Tongue (tissue), 2 donors: ENCODE results near the gene MRPS27. TPM values are rescaled to one million over a fixed set of nuclear protein-coding genes. Genes with fewer than 3 reads are reported as not detected.

ENCODE experiments used
- DNase-seq: peaks from one replicate; pipeline ENCODE4 v3.0.0-alpha.2; 2015
- total RNA-seq: library from RNA; depleted of rRNA; stranded (reverse); fragments of >200 nt; gene quantifications from one replicate; pipeline ENCODE4 v1.2.3, GENCODE V29; 2014

MRPS27 gene
- total RNA-seq, 1 donor from 2014 or later, result 59.3 TPM

DNA sequence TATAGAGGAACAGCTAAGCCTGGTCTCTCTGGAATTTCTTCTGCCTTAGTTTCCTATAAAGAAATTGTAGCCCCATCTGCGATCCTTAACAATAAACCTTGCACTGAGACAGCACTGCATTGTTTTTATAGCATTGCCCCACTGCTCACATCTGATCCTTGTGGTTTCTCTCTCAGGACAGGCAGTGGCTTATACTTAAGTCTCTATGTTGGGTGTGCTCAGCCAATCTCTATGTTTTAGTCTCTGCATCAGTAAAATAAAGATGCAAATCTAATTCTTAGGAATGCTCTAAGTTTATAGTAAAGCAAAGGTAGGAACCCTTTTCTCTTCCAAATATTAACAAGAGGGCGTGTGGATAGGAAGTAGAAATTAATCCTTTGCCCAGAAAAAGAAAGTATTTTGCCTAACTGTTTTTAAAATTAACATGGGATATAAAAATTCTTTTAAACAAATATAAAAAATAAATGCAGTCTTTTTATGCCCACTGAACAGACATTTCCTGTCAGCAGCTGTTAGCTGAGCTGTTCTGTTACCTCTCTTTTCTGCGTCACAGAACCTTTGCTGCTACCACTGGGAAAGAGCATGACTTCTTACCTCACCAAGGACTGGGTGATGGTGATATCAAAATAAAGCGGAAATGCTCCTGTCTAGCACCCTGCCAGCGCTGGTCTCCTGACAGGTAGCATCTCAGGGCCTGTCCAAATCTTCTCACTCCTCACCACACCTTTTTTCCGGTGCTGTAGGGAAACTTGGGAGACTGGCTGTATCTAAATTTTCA lies 29.5 kb downstream of the MRPS27 start:
- DNase-seq, result no peak

DNA sequence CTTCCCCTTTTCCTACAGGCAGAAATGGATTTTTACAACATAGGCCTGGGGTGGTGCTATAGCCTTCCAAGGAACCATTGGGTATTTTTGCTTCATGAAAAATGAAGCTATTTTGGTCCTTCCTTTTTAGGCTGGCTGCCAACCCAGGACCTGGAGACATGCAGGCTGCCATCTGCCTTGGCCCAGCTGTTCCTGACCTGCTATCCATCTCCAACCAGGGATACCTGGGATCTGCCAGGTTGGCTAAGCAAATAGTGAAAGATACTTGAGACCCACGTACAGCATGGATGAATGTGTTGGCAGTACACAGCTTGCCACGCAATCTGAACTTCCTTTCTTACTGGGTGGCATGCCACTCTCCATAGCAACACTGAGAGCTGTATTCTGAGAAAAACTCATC lies 31.1 kb downstream of the MRPS27 start:
- peak; percentile 31 for DNase-seq

GRCh38 chr5:72286798-72287197 lies 33.2 kb downstream of the MRPS27 start:
- DNase-seq, result no peak

DNA sequence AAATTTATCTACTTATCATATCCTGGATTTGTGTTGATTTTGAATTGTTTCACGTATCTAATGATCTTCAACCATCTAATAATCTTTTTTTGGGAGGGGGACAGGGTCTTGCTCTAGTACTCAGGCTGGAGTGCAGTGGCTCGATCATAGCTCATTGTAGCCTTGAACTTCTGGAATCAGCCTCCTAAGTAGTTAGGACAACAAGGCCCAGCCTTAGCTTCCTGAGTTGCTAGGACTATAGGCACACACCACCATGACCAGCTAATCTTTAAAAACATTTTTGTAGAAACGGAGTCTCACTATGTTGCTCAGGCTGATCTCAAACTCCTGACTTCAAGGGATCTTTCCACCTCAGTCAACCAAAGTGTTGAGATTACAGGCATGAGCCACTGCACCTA lies 34.6 kb downstream of the MRPS27 start:
- DNase-seq, result no peak

DNA sequence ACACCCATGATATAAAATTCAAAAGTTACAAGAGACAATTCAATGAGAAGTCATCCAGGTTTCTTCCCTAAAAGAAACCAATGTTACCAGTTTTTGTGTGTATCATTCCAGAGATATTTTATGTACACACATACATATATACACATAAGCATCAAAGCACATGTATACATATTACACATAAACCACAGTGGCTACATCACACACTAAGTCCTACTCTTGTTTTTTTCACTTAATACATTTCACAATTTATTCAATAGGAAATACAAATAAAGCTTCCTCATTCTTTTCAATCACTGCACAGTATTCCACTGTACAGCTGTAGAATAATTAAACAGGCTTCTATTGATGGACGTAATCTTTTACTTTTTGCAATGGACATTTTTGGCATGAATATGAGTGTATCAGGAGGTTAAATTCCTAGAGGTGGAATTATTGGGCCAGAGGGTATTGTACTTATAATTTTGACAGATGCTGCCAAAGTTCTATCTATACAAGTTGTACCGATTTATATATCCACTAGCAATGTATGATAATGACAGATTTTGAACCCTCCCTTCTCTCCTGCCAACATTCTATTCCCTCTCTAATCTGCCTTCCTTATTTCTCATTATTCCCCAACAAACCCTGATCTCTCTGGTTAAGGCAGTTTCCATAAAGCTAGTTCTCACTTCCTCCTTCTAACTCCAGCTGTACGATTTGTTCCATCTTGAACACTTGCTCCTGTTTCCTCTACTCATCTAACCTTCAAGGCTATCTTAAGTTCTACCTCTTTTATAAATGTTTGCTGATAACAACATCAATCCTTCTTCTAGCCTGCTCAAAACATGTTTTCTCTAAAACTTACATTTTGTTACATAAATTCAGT lies 35.2 kb downstream of the MRPS27 start:
- no peak for DNase-seq

GRCh38 chr5:72283358-72283757 lies 36.7 kb downstream of the MRPS27 start:
- DNase-seq, result no peak

DNA sequence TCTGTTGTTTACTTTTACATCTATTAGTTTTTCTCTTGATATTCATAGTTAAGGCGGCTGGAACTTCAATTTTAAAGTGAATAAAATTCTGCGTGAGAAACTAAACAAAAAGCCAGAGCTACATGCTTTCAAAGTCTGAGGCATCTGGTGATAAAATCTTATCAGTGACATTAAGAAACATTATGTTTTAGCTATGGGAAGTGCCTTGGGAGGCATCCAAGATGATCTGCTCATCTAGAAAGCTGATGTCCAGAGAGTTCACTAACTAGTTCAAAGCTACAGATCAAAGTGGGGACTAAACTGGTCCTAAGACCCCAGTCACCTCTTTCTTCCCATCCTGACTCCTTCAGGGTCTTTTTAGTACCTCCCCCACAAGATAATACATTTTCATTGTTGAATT lies 37.2 kb downstream of the MRPS27 start:
- no peak for DNase-seq

GRCh38 chr5:72281764-72282499 lies 38.1 kb downstream of the MRPS27 start:
- peak; percentile 59 for DNase-seq

DNA sequence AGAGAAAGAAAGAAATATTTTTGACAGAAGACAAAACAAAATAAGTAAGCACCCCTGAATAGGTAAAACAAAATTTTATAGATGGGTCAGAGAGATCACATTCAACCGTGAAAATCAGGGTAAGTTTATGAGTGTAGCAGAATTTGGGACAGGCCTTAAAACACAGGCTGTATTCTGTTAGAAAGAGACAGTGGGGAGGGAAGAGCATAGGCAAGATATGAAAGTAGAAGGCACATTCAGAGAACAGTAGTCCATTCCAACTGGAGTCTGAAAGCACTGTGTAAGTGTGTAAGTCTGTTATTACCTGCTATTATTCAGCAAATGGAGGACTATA lies 38.6 kb downstream of the MRPS27 start:
- DNase-seq, result no peak

DNA sequence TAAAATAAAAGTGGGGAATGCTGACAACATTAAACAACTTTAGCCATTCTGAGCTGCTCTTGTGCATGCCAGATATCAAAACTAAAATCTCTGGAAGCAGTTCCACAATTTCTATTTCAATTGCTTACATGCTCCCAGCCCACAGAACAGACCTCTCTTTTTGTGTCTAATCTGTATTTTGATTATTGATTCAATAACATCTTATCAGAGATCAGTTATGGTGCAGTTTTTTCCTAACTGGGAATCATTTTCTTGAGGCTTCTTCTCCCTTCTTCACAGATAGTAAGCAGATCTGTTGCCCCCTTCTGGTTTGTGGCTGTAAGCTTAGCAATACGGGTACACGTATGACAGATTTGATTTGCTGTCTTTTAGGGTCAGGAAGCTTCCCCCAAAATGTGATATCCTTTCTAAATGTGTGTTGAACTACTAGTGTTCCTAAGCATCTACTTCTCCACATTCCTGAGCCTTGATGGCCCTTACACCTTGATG lies 39.4 kb downstream of the MRPS27 start:
- DNase-seq, result peak; percentile 43

DNA sequence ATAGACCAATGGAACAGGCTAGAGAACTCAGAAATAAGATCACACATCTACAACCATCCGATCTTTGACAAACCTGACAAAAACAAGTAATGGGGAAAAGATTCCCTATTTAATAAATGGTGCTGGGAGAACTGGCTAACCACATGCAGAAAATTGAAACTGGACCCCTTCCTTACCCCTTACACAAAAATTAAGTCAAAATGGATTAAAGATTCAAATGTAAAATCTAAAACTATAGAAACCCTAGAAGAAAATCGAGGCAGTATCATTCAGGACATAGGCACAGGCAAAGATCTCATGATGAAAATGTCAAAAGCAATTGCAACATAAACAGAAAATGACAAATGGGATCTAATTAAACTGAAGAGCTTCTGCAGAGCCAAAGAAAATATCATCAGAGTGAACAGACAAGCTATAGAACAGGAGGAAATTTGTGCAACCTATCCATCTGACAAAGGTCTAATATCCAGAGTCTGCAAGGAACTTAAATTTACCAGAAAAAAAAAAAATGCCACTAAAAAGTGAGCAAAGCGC lies 43.8 kb downstream of the MRPS27 start:
- DNase-seq, result no peak

GRCh38 chr5:72273547-72273946 lies 46.5 kb downstream of the MRPS27 start:
- no peak for DNase-seq

GRCh38 chr5:72272398-72272797 lies 47.6 kb downstream of the MRPS27 start:
- no peak for DNase-seq

DNA sequence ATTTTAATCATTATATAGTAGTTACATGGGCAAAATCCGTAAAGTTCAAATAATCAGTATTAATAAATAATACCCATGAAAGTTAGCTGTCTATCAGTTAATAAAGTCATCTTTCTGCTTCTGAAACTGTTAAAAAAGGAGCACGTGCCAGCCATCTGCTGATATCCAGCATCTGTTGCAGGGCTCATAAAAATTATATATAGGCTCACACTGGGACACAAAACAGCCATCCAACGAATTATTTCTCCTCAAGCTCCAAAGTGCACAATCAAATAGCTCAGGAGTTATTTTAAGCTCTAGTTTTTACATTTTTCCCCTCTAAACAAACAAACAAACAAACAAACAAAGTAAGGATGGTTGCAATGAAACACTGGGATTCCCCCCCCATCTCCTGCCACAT lies 48.3 kb downstream of the MRPS27 start:
- DNase-seq, result no peak

GRCh38 chr5:72270037-72270436 lies 50.0 kb downstream of the MRPS27 start:
- DNase-seq, result no peak

GRCh38 chr5:72269411-72269780 lies 50.6 kb downstream of the MRPS27 start:
- DNase-seq, result no peak

DNA sequence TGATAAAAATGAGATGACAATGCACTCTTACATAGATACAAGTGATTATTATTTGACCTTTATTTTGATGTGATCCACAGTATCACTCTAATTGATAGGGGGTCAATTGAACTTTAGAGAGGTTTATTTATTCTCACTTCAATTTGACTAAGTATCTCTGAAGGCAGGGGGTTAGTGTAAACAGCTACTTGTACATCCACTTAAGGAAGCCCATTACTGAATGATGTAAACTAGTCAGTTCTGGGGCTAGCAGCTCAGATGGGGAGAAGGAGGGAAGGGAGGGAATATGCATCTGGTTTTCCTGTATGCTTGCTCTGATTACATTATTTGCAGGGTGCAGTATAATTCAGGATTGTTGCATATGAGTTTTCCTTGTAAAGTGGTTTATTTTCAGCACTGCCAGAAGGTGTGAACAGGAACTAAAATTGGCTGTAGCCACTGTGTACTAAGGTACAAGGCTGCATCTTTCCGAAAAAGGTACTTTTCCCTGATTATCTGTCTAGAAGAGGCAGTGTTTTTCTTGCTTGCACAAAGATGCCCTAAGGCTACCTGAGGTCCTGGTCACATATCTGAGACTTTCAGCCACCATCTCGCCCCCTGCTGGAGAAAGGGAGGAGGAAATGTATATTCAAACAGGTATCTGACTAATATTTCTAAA lies 51.2 kb downstream of the MRPS27 start:
- DNase-seq, result peak; percentile 40

- DNase-seq, result no peak
Measured at GRCh38 chr5:72268260-72268659, 51.8 kb downstream of the MRPS27 start.

DNA sequence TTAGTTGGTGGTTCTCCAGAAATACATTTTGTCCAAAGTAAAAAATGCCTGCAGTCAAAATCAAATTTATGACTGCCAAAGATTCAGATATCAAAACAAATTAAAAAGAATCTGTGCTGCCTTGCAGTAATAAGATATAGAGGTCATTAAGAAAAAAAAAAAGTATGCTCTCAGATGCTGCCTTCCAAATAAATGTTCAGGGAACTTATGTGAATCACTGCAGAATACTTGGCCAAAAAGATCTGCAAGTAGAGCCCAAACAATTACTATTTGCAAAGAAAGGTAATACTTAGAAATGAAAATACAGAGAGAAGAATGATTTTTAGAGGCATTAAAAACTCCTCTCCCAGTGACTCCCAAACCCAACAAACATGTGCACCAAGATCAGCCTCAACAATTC lies 52.4 kb downstream of the MRPS27 start:
- DNase-seq, result no peak

DNA sequence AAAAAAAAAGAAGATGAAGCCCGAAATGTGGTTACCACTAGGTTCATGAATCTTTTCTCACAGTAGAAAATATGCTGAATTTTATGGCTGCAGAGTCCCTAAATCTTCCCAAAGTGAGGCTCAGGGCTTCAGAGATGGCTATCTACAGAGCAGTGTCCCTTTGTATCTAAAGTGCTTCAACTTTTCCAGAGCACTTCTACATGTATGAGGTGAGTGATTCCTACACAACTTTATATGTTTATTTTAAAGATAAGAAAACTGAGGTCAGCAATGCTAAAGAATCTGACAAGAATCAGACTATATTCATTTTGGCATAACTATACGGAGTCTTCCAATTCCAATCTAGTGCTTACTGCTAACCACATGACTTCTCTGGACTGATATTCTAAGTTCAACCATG lies 53.2 kb downstream of the MRPS27 start:
- no peak for DNase-seq

GRCh38 chr5:72265032-72265877 lies 54.8 kb downstream of the MRPS27 start:
- no peak for DNase-seq
